SW 1271 (cell line): ENCODE data around the gene MUC6.
A peak's percentile ranks its signal among the peaks of the same experiment; 100 is the strongest.

Experiments
- DNase-seq, 2 experiments: peaks; one replicate each; lab custom pipeline; 2025; lab: John Stamatoyannopoulos, UW

Gene MUC6

DNA sequence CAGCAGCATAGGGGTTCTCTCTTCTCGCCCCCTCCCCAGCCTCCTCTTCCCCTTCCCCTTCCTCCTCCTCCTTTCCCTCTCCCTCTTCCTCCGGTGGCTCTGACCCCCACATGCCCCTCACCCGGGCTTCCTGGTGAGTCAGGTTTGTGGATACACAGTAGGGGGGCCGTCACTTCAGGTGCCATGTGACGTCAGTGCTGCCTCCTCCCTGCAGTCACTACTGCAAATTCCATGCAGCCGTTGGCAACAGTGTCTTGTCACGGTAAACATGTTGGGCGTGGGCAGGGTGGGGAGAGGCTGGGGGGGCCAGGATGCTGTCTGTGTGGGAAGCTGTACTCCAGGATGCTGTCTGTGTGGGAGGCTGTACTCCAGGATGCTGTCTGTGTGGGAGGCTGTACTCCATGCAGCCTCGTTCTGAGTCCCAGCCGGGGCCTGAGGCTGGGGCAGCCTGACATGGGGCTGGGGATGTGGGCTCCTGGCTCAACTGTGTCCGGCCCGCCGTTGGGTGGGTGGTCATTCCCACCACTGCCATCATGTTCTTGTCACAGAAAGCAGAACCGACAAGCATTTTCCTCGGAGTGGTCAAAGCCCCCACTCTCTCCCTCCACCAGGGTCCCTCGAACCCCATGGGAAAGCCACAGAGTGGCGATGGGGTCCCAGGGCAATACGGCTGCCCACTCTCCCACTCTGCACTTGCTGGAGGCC, 35.8 kb upstream of the MUC6 start:
- DNase-seq, result peak; percentile 45 to 62

DNA sequence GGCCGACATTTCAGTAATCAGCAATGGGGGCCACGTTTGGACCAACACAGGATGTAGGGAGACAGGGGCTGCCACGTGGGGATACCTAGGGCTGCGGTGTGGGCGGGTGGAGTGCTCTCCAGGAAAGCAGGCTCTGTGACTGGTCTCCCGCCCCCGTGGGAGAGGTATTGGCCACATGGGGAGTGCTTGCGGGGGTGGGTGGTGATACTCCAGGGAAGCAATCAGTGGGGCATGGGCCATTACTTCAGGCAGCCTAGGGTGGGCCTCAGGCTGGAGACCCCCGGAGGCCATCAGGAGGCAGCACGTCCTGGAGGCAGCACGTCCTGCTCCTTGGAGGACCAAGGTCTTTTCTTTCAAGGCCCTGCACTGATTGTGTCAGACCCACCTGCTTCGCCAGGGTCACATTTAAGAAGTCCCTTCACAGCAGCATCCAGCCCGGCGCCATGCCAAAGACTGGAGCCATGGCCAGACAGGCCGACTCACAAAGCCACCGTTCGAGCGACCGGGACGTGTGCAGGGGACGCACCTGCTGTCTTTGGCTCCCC, 35.1 kb upstream of the MUC6 start:
- no peak for DNase-seq

DNA sequence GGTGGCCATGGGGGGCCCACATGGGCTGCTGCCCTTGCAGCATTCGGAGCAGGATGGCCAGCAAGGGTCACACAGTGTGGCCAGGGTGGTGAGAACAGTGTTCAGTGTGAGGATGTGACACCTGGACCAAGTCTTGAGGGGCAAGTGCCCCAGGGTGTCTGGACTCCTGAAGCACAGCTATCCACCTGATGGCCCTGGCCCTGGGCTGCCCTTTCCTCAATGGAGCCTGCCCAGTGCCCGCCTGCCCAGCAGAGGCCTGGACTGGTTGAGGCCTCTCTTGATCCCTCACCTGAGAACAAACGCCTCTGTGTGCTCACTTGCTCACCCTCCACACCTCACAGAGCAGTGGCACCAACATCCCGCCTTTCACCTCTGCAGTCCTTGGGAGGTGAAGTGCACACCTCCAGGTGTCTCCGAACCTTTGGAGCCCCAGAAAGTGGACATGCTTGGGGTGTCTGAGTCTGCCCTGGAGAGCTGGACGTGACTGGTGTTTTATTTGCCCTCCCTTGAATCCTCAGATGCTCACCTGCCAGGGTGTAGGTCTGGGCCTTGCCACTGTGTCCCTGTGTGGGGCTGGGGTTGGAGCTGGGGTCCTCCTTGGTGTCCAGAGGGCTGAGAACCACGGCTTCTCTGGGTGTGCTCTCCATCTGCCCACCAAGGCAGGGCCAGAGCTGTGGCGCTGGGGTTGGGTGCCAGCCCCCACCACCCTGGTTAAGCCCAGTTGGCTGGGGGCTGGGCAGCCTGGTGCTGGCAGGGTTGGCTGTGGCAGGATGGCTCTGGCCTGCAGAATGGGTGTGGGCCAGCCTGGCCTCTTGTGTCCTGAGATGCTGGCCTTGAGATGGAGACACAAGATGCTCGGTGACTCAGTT, 34.3 kb upstream of the MUC6 start:
- no peak for DNase-seq

DNA sequence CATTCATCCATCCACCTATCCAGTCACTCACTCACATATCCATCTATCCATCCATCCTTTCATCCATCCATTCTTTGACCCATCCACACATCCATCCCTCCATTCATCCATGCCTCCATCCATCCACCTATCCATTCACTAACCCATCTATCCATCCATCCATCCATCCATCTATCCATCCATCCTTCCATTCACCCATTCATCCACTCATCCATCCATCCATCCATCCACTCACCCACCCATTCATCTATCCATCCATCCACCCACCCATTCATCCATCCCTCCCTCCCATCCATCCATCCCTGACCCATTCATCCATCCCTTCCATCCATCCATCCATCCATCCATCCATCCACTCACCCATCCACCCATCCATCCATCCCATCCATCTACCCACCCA, 33.2 kb upstream of the MUC6 start:
- no peak for DNase-seq

DNA sequence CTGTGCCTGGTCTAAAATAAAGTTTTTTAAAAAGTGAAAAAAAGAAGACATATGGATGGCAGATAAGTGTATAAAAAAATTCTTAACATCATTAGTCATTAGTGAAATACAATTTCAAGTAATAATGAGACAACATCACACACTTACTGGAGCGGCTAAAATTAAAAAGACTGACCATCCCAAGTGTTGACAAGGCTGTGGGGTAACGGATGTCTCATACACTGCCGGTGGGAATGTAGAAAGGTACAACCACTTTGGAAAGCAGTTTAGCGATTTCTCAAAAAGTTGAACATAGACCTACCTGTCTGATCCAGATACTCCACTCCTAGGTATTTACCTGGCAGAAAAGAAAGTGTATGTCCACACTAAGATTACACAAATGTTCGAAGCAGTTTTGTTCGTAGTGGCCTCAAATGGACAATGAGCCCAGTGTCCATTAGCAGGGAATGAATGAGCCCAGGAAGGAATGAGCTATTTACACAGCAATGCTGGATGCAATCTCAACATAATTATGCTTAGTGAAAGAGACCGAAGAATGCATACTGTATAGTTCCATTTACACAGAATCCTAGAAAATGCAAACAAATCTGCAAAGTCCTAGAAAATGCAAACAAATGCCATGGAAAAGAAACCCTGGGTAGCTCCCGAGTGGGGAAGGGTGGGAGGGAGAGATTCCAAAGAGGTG, 31.4 kb upstream of the MUC6 start:
- DNase-seq, result no peak

DNA sequence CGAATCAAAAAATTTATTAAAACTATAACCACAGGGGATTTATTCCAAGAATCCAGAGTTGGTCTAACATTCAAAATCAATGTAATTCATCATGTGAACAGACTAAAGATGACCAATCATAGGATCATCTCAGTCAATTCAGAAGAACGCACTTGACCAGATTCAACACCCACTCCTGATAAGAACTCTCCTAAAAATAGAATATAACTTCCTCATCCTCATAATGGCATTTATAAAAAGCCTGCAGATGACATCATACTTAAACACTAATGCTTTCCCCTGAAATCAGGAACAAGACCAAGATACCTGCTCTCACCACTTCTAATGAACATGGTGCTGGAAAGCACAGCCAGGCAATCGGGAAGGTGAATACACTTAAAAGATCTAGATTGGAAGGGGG, 27.6 kb upstream of the MUC6 start:
- no peak for DNase-seq

DNA sequence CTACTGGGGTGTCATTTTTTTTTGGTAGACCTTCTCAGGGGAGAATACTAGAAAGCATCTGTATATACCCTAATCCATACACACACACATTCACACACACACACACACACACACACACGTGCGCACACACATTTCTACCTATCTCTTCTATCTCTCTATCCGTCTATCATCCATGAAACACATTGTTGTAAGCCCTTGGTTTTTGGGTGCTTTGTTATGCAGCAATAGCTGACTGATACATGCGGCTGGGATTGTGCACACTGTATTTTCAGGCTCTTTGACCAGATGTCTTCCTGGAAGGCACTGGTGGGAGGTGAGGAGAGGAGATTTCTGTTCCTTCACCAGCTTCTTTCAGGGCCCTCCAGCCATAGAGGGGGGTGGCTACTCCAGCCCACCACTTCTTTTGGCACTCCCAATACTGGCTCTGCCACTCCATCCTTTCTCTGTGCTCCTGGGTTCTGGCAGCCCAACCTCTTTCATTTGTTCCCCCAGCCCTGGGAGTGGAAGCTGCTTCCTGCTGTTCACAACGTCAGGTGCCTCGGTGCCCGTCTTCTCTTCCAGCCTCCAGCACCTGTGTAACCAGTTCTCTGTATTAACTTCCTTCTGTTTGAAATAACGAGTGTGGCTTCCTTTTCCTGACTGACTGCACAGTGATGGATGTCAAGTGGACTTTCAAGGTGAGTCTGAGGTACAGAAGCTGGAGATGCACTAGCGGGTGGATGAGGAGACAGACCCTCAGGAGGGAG, 25.7 kb upstream of the MUC6 start:
- DNase-seq, result no peak

DNA sequence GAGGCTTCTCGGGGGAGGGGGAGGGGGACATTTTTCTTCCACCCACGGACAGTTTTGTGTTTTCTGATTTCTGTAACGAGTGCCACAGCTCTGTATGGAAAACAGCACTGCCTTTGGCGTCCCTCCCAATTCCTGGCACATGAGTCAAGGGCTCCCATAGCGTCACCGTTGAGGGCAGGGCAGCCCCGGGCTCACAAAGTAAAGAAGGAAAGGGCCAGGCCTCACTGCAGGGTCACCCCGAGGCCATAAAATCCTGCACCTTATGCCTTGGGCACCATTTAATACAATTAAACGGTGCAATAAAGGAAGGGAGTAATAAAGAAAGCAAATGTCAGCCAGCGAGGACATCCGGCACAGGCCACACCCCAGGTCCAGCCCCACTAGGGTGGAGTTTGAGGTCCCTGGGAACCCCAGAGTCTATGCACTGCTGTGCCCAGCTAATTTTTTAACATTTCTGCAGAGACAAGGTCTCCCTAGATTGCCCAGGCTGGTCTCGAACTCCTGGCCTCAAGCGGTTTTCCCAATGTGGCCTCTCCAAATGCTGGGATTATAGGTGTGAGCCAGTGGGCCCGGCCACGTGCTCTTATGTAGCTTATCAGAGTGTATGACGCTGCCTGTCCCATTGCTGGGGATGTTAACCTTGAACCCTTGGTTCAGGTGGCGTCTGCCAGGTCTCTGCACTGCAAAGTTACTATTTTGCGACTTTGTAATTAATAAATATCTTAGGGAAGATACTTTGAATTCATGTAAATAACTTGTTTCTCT, 24.5 kb upstream of the MUC6 start:
- DNase-seq, result no peak

DNA sequence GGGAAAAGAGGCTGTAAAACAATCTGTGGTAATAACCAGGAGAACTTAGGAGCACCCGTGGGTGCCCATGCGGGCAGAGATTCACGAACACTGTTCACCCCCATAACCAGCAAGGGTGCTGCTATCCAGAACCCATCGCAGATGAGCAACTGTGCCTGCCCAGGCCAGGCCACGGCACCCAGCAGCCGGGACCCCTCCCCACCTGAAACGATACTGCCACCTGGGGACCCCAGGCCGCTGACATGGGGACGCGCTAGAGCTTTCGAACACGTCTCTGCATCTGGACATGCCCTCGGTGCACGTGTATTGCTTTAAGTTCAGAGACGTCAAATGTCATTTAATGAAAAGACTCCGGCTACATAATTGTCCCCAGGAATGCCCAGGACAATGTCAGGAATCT, 23.9 kb upstream of the MUC6 start:
- no peak for DNase-seq

DNA sequence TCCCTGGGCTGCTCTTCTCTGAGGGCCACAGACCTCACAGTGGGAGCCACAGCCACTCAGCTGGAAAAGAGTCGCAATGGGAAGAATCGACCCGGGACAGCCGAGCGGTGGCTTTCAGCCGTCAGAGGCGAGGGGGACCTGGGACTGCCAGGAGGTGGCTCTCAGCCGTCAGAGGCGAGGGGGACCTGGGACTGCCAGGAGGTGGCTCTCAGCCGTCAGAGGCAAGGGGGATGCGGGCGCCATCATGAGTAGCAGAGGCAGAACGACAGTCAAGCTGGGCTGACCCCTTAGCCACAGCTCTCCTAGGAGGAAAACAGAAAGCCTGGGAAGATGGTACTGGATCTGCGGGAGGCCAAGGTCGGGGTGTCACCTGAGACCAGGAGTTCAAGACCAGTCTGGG, 23.2 kb upstream of the MUC6 start:
- no peak for DNase-seq

DNA sequence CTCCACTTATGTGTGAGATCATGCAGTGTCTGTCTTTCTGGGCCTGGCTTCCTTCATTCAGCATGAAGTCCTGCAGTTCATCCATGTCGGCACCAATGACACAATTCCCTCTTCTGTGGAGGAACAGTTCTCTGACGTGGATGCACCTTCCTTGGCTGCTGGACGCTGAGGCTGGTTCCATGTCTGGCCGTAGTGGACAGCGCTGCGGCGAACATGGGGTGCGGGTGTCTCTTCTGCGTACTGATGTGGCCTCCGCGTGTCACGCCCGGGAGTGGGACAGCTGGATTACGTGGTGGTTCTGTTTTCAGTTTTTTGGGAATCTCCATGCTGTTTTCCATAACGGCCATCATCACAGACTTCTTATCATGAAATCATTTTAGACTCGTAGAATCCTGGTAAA, 21.3 kb upstream of the MUC6 start:
- no peak for DNase-seq

DNA sequence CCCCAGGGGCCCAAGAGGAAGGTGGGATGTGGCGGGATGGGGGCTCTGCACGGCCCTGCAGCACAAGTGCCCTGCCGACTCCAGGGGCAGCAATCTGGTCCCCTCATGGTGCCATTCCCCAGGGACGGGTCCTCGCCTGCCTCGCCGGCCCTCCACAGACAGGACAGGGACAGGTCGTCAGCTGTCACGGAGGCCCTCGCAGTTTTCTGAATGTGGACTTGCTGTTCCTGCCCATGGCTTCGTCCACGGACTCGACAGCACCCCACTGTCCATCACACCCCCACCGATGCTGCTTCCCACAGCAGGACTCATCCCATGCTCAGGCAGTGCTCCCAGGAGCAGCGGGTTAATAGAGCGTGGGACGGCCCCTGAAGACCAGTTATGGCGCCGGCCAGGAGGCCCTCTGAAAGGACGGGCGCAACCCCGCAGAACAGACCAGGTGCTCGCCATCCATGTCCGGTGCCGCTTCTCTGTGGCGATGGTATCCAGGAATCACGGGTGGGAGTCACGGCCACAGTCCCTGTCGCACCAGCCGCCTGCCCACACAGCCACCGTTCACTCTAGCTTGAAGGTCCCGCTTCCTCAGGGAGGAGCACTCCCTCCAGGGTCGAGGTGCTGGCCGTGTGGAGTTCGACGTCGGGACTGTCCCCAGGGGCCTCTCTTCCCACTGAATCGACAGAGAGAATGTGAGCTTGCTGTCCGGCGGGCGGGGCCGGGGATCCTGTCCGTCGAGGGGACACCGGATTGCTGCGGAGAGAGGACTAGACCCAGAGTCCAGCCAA, 19.7 kb upstream of the MUC6 start:
- DNase-seq, result no peak

DNA sequence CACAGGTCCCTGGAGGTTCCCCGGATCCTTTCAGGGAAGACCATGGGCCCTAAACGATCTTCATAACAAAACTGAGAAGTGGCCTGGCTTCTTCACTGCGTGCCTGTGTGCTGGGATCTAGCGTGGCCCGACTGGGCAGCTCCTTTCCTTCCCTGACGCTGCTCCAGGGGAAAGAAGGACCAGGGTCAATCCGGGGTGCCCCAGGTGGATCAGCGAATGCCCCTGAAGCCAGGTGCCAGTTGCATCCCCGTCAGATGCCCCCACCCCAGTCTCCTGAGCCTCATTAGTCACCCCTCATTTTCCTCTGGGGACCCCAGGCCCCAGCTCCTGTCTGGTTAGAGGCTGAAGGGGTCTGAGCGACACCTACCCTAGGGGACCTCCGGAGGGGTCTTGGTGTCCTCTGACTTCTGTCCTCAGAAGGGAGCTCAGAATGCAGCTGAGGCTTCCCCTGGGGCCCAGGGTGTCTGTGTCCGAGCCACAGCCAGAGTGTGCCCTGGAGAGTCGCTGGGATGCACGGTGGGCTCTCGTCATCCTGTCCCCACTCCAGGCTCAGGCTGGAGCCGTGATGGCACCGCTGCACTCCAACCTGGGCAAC, 18.7 kb upstream of the MUC6 start:
- DNase-seq, result no peak

DNA sequence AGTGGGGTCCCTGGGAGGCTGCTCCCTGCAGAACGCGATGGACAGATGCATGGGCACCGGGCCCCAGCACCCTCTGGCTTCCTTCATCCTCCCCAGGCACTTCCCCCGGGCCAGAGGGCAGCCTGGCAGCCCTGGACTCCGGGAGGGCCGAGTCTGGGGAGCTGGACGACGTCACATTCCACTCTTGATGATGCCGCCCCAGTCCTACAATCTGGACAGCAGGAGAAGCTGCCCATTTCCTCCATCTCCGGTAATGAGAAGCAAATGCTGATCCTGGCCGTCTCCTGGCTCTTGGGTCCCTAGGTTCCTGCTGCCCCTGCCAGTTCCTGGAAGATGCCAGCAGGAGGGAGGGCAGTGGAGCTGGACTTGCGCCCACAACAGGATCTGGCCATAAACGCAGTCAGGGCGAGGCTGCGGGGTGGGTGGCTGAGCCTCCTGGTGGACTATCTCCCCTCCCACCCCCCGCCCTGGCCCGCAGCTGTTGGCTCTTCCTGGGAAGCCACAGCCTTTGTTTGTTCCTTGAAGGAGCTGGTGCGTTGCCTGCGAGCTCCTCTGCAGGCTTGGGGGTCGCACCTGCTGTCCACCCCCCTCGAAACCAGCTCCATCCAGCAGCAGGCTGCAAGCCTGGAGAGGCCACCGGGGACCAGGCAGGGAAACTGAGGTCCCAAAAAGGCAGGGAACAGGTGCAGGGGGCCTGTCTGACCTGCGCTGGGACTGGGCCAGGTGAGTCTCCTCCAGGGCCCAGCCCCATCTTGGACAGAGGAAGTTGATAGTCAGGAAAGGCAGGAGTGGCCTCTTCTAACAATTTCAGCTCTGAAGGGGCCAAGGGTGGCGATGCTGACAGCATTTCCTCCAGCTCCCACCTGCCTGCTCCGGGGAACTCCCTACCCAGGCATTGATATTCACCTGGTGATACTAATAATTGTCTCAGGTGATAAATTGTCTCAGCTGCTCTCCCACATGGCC, 17.9 kb upstream of the MUC6 start:
- no peak for DNase-seq

DNA sequence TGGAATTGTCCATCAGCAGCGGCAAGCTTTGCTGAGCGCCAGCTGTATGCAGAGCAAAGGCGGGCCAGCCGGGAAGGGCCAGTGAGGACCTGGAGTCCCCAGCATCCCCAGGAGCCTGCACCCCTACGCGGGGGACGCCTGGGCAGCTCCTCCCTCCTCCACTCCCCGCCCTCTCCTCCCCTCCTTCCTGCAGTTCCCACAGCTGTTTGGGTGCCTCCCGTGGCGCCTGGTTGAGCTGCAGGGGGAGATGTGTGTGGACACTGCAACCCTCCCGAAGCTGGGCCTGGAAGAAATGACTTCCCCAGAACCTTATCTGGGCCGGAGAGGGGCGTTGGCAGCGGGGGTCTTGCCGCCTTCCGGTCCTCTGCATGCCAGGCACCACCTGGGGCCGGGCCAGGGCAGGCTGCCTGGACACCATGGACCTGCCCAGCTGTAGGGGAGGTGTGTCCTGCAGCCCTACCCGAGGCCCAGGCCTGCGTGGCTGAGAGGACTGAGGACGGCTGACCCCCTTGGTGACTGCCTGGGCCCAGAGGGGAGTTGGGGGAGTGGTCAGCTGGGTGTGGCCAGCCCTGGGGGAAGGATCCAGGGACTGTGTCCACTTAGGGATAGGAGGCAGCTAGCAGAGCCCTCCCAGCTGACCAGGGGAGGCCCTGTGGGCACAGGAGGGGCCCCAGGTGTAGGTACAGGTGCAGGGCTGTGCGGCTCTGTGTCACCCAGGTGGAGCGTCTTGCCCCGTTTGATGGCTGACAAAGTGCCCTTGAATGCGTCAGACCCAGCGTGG, 16.8 kb upstream of the MUC6 start:
- DNase-seq, result no peak

DNA sequence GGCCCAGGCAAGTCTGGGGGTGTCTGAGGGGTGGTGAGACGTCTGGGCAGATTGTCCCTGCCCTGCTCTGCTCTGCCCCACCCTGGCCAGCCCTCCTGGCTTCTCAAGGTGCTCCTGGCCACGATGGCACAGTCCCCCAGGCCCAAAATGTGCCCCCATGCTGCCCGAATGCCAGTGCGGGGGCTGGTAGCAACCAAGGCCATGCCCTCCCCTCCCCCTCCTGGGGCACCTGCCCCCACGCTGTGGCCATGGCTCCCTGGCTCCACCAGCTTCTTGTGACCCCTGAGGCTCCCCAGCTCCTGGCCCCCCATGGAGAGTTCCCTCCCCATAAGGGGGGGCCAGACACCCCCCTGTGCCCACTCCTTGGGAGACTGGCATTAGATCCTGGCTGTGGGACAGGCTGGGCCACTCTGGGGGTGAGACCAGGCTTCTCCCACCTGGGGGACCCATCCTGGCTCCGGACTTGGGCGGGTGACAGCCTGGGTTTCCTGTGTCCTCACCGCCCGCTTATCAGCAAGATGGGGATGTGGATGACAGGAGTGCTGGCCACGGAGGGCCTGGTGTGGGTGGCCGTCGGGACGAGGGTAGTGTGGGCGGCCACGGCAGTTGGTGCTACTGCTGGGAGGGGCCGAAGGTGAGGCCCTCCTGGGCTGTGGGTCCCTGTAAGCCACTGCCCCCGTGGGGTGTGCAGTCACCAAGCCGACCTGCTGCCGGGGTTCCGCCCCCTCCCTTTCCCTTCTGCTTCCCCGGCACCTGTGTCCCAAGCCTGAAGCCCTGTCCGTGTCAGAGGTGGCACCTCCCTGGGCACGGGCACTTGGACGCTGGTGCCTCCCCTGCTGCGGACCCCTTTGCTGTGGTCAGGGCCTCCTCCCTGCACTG, 15.9 kb upstream of the MUC6 start:
- DNase-seq, result no peak
